A673 (cell line): ENCODE measurements around the gene TOMM40L. TPM values are rescaled to one million over a fixed set of nuclear protein-coding genes. Genes with fewer than 3 reads are reported as not detected.

Source experiments
- BruUV-seq: library from RNA; stranded (reverse); fragments of 400-500 nt; replicated peaks from 2 replicates; lab custom pipeline; 2021; lab: Mats Ljungman, UMichigan
- CTCF ChIA-PET: fragments of 300-600 bp; sonication (Branson Sonifier 250); formaldehyde crosslinking; loops from one replicate; lab custom pipeline; 2022; ENCODE audit warnings: antibody characterized with exemption; lab: Charles Lee
- POLR2A ChIA-PET: fragments of 300-600 bp; sonication (Branson Sonifier 250); formaldehyde crosslinking; loops from one replicate; lab custom pipeline; 2022; ENCODE audit warnings: antibody characterized with exemption; ENCODE audit not compliant: low non-redundant PET; lab: Charles Lee
- DNase-seq: peaks from one replicate; pipeline ENCODE4 v3.0.0-alpha.2; 2015; ENCODE audit warnings: low spot score
- H3K27ac ChIP-seq: fragments of 200-600 bp; sonication (generic); 2 replicates; pipeline ENCODE4 v1.5.1; 2016; ENCODE audit warnings: mixed run types, low read depth, mild to moderate bottlenecking, mixed read lengths, antibody characterized with exemption, low read length; ENCODE audit not compliant: poor library complexity, severe bottlenecking
- H3K27me3 ChIP-seq: fragments of 200-600 bp; sonication (generic); replicated peaks from 2 replicates; pipeline ENCODE4 v1.6.1; 2017; ENCODE audit warnings: mixed run types, low read depth, mild to moderate bottlenecking, mixed read lengths, antibody characterized with exemption, low read length; ENCODE audit not compliant: insufficient read depth, poor library complexity
- H3K36me3 ChIP-seq: fragments of 200-600 bp; sonication (generic); 2 replicates; pipeline ENCODE4 v1.6.1; 2016; ENCODE audit warnings: mixed run types, mild to moderate bottlenecking, mixed read lengths, antibody characterized with exemption, low read length; ENCODE audit not compliant: insufficient read depth, poor library complexity, severe bottlenecking
- H3K4me1 ChIP-seq: fragments of 200-600 bp; sonication (generic); 2 replicates; pipeline ENCODE4 v1.6.1; 2017; ENCODE audit warnings: mixed run types, mild to moderate bottlenecking, mixed read lengths, antibody characterized with exemption, low read length; ENCODE audit not compliant: insufficient read depth, poor library complexity, severe bottlenecking
- H3K4me3 ChIP-seq: fragments of 200-600 bp; sonication (generic); 2 replicates; pipeline ENCODE4 v1.5.1; 2016; ENCODE audit warnings: low read depth, mixed run types, mild to moderate bottlenecking, mixed read lengths, low read length; ENCODE audit not compliant: poor library complexity, severe bottlenecking
- H3K9me3 ChIP-seq: fragments of 200-600 bp; sonication (generic); 2 replicates; pipeline ENCODE4 v1.6.1; 2016; ENCODE audit warnings: mixed run types, low read depth, mild to moderate bottlenecking, mixed read lengths, antibody characterized with exemption, low read length; ENCODE audit not compliant: poor library complexity, severe bottlenecking
- EZH2 ChIP-seq: fragments of 200-600 bp; sonication (generic); IDR thresholded peaks from 2 replicates; pipeline ENCODE4 v1.6.1; 2017; ENCODE audit warnings: borderline replicate concordance, low read depth, mild to moderate bottlenecking, mixed read lengths, antibody characterized with exemption, low read length; ENCODE audit not compliant: poor library complexity, severe bottlenecking
- intact Hi-C: fragments of 100-400 bp; cut with micrococcal nuclease; formaldehyde crosslinking; loops from one replicate; pipeline ENCODE4 v1.10.0; 2022; ENCODE audit not compliant: unreplicated experiment
- total RNA-seq: library from RNA; stranded (reverse); gene quantifications from 2 replicates; pipeline ENCODE4 v1.2.3, GENCODE V29; 2021
- TF ChIP-seq, protein P1 (sequence below): fragments of 300-800, 200-600 bp; sonication (generic); conservative IDR thresholded peaks from 2 replicates; pipeline ENCODE4 v1.5.1; 2017; ENCODE audit warnings: low read depth, mild to moderate bottlenecking, antibody characterized with exemption, low read length, moderate library complexity, mixed read lengths

The TOMM40L gene
- total RNA-seq, 1 experiment from 2014 or later: 14.0 TPM

GRCh38 chr1:161265305-161265704, 39.4 kb downstream of the TOMM40L start:
- H3K4me1 ChIP-seq: peaks cover 3% of the 10 kb centered on the region
- H3K4me3 ChIP-seq: no peak overlapping the region
- POLR2A ChIA-PET: no interaction called here
- no peak overlapping the region for H3K27ac ChIP-seq
- peaks cover 5% of the 10 kb centered on the region for H3K27me3 ChIP-seq
- no peak for DNase-seq
- CTCF ChIA-PET: no interaction called here
- intact Hi-C loops: no loop called here
- no peak for TF ChIP-seq EZH2
- TF ChIP-seq, protein P1, sequence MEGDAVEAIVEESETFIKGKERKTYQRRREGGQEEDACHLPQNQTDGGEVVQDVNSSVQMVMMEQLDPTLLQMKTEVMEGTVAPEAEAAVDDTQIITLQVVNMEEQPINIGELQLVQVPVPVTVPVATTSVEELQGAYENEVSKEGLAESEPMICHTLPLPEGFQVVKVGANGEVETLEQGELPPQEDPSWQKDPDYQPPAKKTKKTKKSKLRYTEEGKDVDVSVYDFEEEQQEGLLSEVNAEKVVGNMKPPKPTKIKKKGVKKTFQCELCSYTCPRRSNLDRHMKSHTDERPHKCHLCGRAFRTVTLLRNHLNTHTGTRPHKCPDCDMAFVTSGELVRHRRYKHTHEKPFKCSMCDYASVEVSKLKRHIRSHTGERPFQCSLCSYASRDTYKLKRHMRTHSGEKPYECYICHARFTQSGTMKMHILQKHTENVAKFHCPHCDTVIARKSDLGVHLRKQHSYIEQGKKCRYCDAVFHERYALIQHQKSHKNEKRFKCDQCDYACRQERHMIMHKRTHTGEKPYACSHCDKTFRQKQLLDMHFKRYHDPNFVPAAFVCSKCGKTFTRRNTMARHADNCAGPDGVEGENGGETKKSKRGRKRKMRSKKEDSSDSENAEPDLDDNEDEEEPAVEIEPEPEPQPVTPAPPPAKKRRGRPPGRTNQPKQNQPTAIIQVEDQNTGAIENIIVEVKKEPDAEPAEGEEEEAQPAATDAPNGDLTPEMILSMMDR: no peak
- no peaks in the 10 kb centered on the region for H3K9me3 ChIP-seq
- no peaks in the 10 kb centered on the region for H3K36me3 ChIP-seq
- BruUV-seq: no TSS peak

DNA sequence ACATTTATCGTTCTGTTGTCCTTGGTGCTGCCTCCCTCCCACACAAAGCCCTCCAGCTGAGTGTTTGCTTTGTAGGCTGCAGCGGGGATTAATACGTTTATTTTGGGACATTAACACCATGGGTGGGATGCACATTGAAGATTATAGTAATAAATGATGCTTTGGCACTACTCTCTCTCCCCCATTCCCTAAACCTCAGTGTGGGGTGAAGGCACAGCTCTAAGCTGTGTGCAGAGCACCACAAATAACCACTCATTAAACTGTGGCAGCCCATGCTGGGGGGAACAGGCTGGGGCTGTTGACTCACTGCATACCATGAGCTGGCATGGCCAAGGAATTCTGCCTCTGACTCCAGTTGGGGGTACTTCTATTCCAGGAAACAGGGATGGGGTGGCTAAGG, 40.3 kb downstream of the TOMM40L start:
- Histone ChIP-seq H3K27ac (no peak overlapping the region), H3K9me3 (no peaks in the 10 kb centered on the region), H3K27me3 (no peaks in the 10 kb centered on the region), H3K36me3 (no peaks in the 10 kb centered on the region), H3K4me3 (no peak overlapping the region), H3K4me1 (no peaks in the 10 kb centered on the region)
- no TSS peak for BruUV-seq
- intact Hi-C loops: no loop called here
- peak; percentile 24 for DNase-seq
- ChIA-PET CTCF (interaction anchor here (1.1 kb wide), 1 partner anchor 40 kb away, joined by 4 read pairs; the partner anchor contains the start of gene TOMM40L), POLR2A (no interaction called here)
- TF ChIP-seq EZH2: no peak
- TF ChIP-seq, protein P1: no peak

DNA sequence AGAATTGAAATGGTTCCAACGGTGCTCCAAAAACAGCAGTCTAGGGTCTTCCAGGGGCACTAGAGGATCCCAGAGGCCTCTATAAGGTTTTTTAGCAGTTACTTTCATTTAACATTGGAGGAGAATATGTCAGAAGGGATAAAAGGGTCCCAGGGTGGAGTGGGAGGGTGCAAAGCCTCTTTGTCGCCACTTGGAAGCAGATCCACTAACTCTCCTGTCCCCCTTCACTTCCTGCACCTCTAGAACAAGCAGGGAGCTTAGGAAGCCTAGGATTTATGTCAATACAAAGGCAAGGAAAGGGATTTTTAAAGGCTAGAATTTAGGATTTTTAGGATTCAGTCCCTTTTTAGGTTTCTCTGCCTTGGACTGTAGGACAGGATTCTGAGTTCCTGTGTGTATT, 41.0 kb downstream of the TOMM40L start:
- Histone ChIP-seq H3K4me3 (no peak overlapping the region), H3K27me3 (no peaks in the 10 kb centered on the region), H3K36me3 (no peaks in the 10 kb centered on the region), H3K4me1 (no peaks in the 10 kb centered on the region), H3K27ac (no peak overlapping the region), H3K9me3 (no peaks in the 10 kb centered on the region)
- ChIA-PET POLR2A (no interaction called here), CTCF (interaction anchor here (1.1 kb wide), 1 partner anchor 41 kb away, joined by 4 read pairs; the partner anchor contains the start of gene TOMM40L)
- BruUV-seq: no TSS peak
- intact Hi-C loops: no loop called here
- TF ChIP-seq EZH2: no peak
- TF ChIP-seq, protein P1: no peak
- no peak for DNase-seq
